ENCODE measurements around the gene TPRG1L. TPM values are rescaled to one million over a fixed set of nuclear protein-coding genes. Genes with fewer than 3 reads are reported as not detected.

Gene TPRG1L
- total RNA-seq, 6 experiments from 2014 or later: 51.8 to 63.5 (median 58.0) TPM

DNA sequence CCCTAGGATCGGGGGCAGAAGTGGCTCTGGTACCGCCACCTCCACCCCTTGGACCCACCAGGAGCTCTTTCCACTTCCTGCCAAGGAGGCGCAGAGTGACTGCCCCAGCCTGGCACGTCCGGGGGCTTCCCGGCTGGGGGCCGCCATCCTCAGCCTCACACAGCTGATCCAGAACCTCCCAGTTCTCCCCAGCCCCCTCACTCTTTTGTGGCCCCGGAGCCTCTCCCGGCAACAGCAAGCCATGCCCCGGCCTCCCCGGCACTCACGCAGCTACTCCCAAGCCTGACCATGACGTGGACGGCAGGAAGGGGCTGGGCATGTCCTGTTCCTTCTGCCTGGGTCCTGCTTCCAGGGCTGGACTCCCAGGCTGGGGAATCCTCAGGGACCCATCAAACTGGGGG lies 44.6 kb downstream of the TPRG1L start:
- Mint-ChIP-seq H3K9me3 (no peaks in the 10 kb centered on the region), H3K27me3 (ENCODE audit: insufficient read depth) (peaks cover 25% of the 10 kb centered on the region), H3K27ac (no peak overlapping the region), H3K4me1 (ENCODE audit: low read depth) (peaks cover 17% of the 10 kb centered on the region), H3K4me3 (no peak overlapping the region), H3K36me3 (ENCODE audit: low read depth) (no peaks in the 10 kb centered on the region)
- no peak for DNase-seq
- TF ChIP-seq, protein P1, sequence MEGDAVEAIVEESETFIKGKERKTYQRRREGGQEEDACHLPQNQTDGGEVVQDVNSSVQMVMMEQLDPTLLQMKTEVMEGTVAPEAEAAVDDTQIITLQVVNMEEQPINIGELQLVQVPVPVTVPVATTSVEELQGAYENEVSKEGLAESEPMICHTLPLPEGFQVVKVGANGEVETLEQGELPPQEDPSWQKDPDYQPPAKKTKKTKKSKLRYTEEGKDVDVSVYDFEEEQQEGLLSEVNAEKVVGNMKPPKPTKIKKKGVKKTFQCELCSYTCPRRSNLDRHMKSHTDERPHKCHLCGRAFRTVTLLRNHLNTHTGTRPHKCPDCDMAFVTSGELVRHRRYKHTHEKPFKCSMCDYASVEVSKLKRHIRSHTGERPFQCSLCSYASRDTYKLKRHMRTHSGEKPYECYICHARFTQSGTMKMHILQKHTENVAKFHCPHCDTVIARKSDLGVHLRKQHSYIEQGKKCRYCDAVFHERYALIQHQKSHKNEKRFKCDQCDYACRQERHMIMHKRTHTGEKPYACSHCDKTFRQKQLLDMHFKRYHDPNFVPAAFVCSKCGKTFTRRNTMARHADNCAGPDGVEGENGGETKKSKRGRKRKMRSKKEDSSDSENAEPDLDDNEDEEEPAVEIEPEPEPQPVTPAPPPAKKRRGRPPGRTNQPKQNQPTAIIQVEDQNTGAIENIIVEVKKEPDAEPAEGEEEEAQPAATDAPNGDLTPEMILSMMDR (IDR thresholded peaks at IDR 0.05): no peak

- H3K27me3 Mint-ChIP-seq (ENCODE audit: insufficient read depth): peaks cover 23% of the 10 kb centered on the region
- H3K36me3 Mint-ChIP-seq (ENCODE audit: low read depth): no peaks in the 10 kb centered on the region
- H3K27ac Mint-ChIP-seq: no peak overlapping the region
- TF ChIP-seq, protein P1 (IDR thresholded peaks at IDR 0.05): no peak
- peaks cover 17% of the 10 kb centered on the region for H3K4me1 Mint-ChIP-seq (ENCODE audit: low read depth)
- no peak for DNase-seq
- no peaks in the 10 kb centered on the region for H3K9me3 Mint-ChIP-seq
- H3K4me3 Mint-ChIP-seq: no peak overlapping the region
These were observed 45.2 kb downstream of the TPRG1L start for GRCh38 chr1:3669971-3670431.

- Mint-ChIP-seq H3K27ac (no peak overlapping the region), H3K4me1 (ENCODE audit: low read depth) (peaks cover 17% of the 10 kb centered on the region), H3K27me3 (ENCODE audit: insufficient read depth) (peaks cover 25% of the 10 kb centered on the region), H3K4me3 (no peak overlapping the region), H3K9me3 (no peaks in the 10 kb centered on the region), H3K36me3 (ENCODE audit: low read depth) (no peaks in the 10 kb centered on the region)
- DNase-seq: no peak
- TF ChIP-seq, protein P1 (IDR thresholded peaks at IDR 0.05): no peak
These were observed 46.0 kb downstream of the TPRG1L start for GRCh38 chr1:3670823-3671265.

GRCh38 chr1:3671371-3672180 lies 46.8 kb downstream of the TPRG1L start:
- H3K4me3 Mint-ChIP-seq: no peak overlapping the region
- DNase-seq: no peak
- peaks cover 11% of the 10 kb centered on the region for H3K4me1 Mint-ChIP-seq (ENCODE audit: low read depth)
- no peaks in the 10 kb centered on the region for H3K9me3 Mint-ChIP-seq
- H3K27me3 Mint-ChIP-seq (ENCODE audit: insufficient read depth): peaks cover 24% of the 10 kb centered on the region
- no peaks in the 10 kb centered on the region for H3K36me3 Mint-ChIP-seq (ENCODE audit: low read depth)
- TF ChIP-seq, protein P1 (IDR thresholded peaks at IDR 0.05): no peak
- H3K27ac Mint-ChIP-seq: no peak overlapping the region

DNA sequence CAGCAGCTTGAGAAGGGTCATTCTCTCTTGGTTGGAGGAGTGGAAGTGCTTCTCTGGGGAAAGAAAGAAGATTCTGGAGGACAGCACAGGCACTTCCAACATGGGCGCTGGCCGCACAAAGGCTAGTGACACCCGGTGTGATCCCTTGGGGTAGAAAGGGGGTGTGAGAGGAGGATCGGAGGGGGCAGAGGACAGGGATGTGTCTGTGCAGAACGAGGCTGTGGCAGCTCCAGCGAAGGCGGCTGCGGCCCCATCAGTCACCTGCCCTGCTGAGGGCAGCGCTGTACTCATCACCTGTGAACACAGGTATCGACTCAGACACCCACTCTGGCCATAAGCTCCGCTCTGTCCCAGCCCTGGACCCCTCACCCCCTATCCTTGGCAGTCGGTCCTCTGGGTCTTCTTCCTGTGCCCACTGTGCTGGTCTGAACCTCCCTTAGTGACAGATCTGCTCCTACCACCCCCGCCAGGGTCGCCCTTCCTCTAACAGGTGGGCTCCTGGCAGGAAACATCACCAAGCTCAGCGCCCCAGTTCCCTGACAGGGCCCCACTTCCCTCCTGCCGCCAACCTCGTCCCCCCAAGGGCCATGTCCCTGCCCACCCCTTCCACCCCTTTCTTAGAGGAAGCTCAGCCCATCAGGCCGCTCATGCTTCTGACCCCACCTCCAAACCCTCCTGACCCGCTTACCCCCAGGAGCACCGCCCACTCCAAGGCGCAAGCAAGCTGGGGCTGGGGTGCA lies 47.6 kb downstream of the TPRG1L start:
- Mint-ChIP-seq H3K27ac (no peak overlapping the region), H3K27me3 (ENCODE audit: insufficient read depth) (peaks cover 24% of the 10 kb centered on the region), H3K4me3 (no peak overlapping the region), H3K9me3 (no peaks in the 10 kb centered on the region), H3K4me1 (ENCODE audit: low read depth) (peaks cover 7% of the 10 kb centered on the region), H3K36me3 (ENCODE audit: low read depth) (no peaks in the 10 kb centered on the region)
- TF ChIP-seq, protein P1 (IDR thresholded peaks at IDR 0.05): no peak
- no peak for DNase-seq
